OCI-LY7 (cell line): ENCODE data around the gene LVRN. TPM values are rescaled to one million over a fixed set of nuclear protein-coding genes. Genes with fewer than 3 reads are reported as not detected.
A peak's percentile ranks its signal among the peaks of the same experiment; 100 is the strongest.

ENCODE experiments used
- BruUV-seq: library from RNA; stranded (reverse); fragments of 400-500 nt; replicated peaks from 2 replicates; lab custom pipeline; 2021; lab: Mats Ljungman, UMichigan
- CTCF ChIA-PET: fragments of 300-600 bp; sonication (Branson Sonifier 250); formaldehyde crosslinking; loops from one replicate; lab custom pipeline; 2022; ENCODE audit warnings: antibody characterized with exemption; ENCODE audit not compliant: unreplicated experiment; lab: Charles Lee
- POLR2A ChIA-PET: fragments of 300-600 bp; sonication (Branson Sonifier 250); formaldehyde crosslinking; loops from one replicate; lab custom pipeline; 2022; ENCODE audit warnings: antibody characterized with exemption; lab: Charles Lee
- DNase-seq: peaks from one replicate; pipeline ENCODE4 v3.0.0-alpha.2; 2015; ENCODE audit warnings: low spot score
- H2AFZ ChIP-seq: fragments of 200-600 bp; sonication (generic), shearing (Covaris generic); 2 replicates; pipeline ENCODE4 v1.6.1; 2014; ENCODE audit warnings: mild to moderate bottlenecking, antibody characterized with exemption, low read length, moderate library complexity
- H3K27ac ChIP-seq: fragments of 200-600 bp; sonication (generic); 2 replicates; pipeline ENCODE4 v1.5.1; 2014; ENCODE audit warnings: mixed run types, low read depth, mild to moderate bottlenecking, moderate library complexity, low read length, inconsistent platforms; ENCODE audit not compliant: poor library complexity, severe bottlenecking
- H3K36me3 ChIP-seq: fragments of 200-600 bp; sonication (generic); 2 replicates; pipeline ENCODE4 v1.6.1; 2014; ENCODE audit warnings: mild to moderate bottlenecking, antibody characterized with exemption, low read length, moderate library complexity, mixed read lengths; ENCODE audit not compliant: insufficient read depth
- H3K4me1 ChIP-seq: fragments of 200-600 bp; sonication (generic); 2 replicates; pipeline ENCODE4 v1.5.1; 2014; ENCODE audit warnings: mild to moderate bottlenecking, low read length; ENCODE audit not compliant: insufficient read depth, poor library complexity, severe bottlenecking
- H3K4me2 ChIP-seq: fragments of 200-600 bp; sonication (generic); 2 replicates; pipeline ENCODE4 v1.6.1; 2014; ENCODE audit warnings: mild to moderate bottlenecking, low read length
- H3K4me3 ChIP-seq: fragments of 200-600 bp; sonication (generic); 2 replicates; pipeline ENCODE4 v1.5.1; 2014; ENCODE audit warnings: mild to moderate bottlenecking, low read depth, low read length; ENCODE audit not compliant: poor library complexity, severe bottlenecking
- H3K79me2 ChIP-seq: fragments of 200-600 bp; sonication (generic); 2 replicates; pipeline ENCODE4 v1.6.1; 2016; ENCODE audit warnings: low read depth, mild to moderate bottlenecking, low read length, moderate library complexity, mixed read lengths; ENCODE audit not compliant: insufficient read depth
- H3K9me2 ChIP-seq: fragments of 200-600 bp; sonication (generic); 2 replicates; pipeline ENCODE4 v1.6.1; 2016; ENCODE audit warnings: mild to moderate bottlenecking, low read length, mixed read lengths; ENCODE audit not compliant: insufficient read depth
- H3K9me3 ChIP-seq: fragments of 200-600 bp; sonication (generic); 2 replicates; pipeline ENCODE4 v1.6.1; 2014; ENCODE audit warnings: mild to moderate bottlenecking, mixed run types, low read length, mixed read lengths
- H4K20me1 ChIP-seq: fragments of 200-600 bp; sonication (generic); 2 replicates; pipeline ENCODE4 v1.6.1; 2014; ENCODE audit warnings: mild to moderate bottlenecking, antibody characterized with exemption, low read length, moderate library complexity, mixed read lengths; ENCODE audit not compliant: insufficient read depth
- CTCF ChIP-seq: fragments of 200-600 bp; sonication (generic); conservative IDR thresholded peaks from 2 replicates; pipeline ENCODE4 v1.5.1; 2014; ENCODE audit warnings: mild to moderate bottlenecking, antibody characterized with exemption, low read length, moderate library complexity, mixed read lengths
- EZH2phosphoT487 ChIP-seq: fragments of 200-600 bp; sonication (generic); IDR thresholded peaks from 2 replicates; pipeline ENCODE4 v1.6.1; 2018; ENCODE audit warnings: low read depth, borderline replicate concordance, mild to moderate bottlenecking, mixed run types, antibody characterized with exemption, low read length, moderate library complexity, mixed read lengths
- intact Hi-C: fragments of 100-400 bp; cut with micrococcal nuclease; formaldehyde crosslinking; loops from one replicate; pipeline ENCODE4 v1.10.0; 2022; ENCODE audit not compliant: unreplicated experiment
- total RNA-seq, 2 experiments: library from RNA; depleted of rRNA in 1 of 2; stranded (reverse); fragments of >200 nt in 1 of 2; shearing (Covaris generic) in 1 of 2; gene quantifications; 2 replicates each; pipeline ENCODE4 v1.2.3, GENCODE V29; 2014 to 2022

LVRN gene
- total RNA-seq, 2 experiments from 2014 or later, result not detected

- no peaks in the 10 kb centered on the region for H3K9me3 ChIP-seq
- no peaks in the 10 kb centered on the region for H3K4me1 ChIP-seq
- no peak overlapping the region for H3K4me2 ChIP-seq
- H3K36me3 ChIP-seq, result no peaks in the 10 kb centered on the region
- CTCF ChIA-PET, result no interaction called here
- no peak overlapping the region for H3K27ac ChIP-seq
- intact Hi-C loops, result no loop called here
- TF ChIP-seq EZH2phosphoT487, result no peak
- TF ChIP-seq CTCF, result no peak
- no peak overlapping the region for H3K4me3 ChIP-seq
- no peak for DNase-seq
- no TSS peak for BruUV-seq
- H3K79me2 ChIP-seq, result no peaks in the 10 kb centered on the region
- H2AFZ ChIP-seq, result no peak overlapping the region
- no peaks in the 10 kb centered on the region for H3K9me2 ChIP-seq
- no peaks in the 10 kb centered on the region for H4K20me1 ChIP-seq
- POLR2A ChIA-PET, result no interaction called here
These were observed 61.3 kb downstream of the LVRN start for GRCh38 chr5:116023619-116024018.

- BruUV-seq, result no TSS peak
- ChIA-PET POLR2A (interaction anchor here (0.8 kb wide), 1 partner anchor 24 kb away, joined by 3 read pairs; no protein-coding TSS in a partner anchor), CTCF (no interaction called here)
- no peak overlapping the region for H3K4me3 ChIP-seq
- intact Hi-C loops, result no loop called here
- no peaks in the 10 kb centered on the region for H3K79me2 ChIP-seq
- H3K4me1 ChIP-seq, result no peaks in the 10 kb centered on the region
- H2AFZ ChIP-seq, result no peak overlapping the region
- TF ChIP-seq EZH2phosphoT487 (no peak), CTCF (no peak)
- no peaks in the 10 kb centered on the region for H3K9me2 ChIP-seq
- no peaks in the 10 kb centered on the region for H4K20me1 ChIP-seq
- H3K27ac ChIP-seq, result no peak overlapping the region
- no peaks in the 10 kb centered on the region for H3K36me3 ChIP-seq
- H3K4me2 ChIP-seq, result no peak overlapping the region
- no peaks in the 10 kb centered on the region for H3K9me3 ChIP-seq
- no peak for DNase-seq
These were observed 63.6 kb downstream of the LVRN start for GRCh38 chr5:116025866-116026265.

GRCh38 chr5:116032094-116032517, 69.8 kb downstream of the LVRN start, which contains the start of gene ARL14EPL:
TSS of gene ARL14EPL (plus strand) at chr5:116032472. CDS start at chr5:116051466, 18,994 bp downstream.
- Histone ChIP-seq H3K4me1 (no peaks in the 10 kb centered on the region), H3K4me2 (0 out of 2 replicates have a peak within 1 kb of the TSS, but pooled peaks have one; percentile 29), H3K79me2 (no peaks in the 10 kb centered on the region), H3K27ac (no peak within 1 kb of the TSS), H4K20me1 (no peaks in the 10 kb centered on the region), H3K9me3 (no peaks in the 10 kb centered on the region), H3K36me3 (no peaks in the 10 kb centered on the region), H2AFZ (no peak within 1 kb of the TSS), H3K9me2 (no peaks in the 10 kb centered on the region), H3K4me3 (no peak within 1 kb of the TSS)
- TF ChIP-seq EZH2phosphoT487, result no peak
- no peak for TF ChIP-seq CTCF
- ChIA-PET CTCF (no interaction called here), POLR2A (interaction anchor here (0.7 to 1.4 kb wide), 3 partner anchors 12 to 124 kb away, joined by 3 to 4 read pairs (median 4); no protein-coding TSS in a partner anchor)
- no TSS peak for BruUV-seq
- intact Hi-C loops, result no loop called here
- no peak for DNase-seq
